ENCODE measurements around the gene ZNF697.
"Not testable (repeated sequence)": the region's sequence is repeated elsewhere in the genome, so short reads cannot be mapped to it uniquely, and the experiment has no call there.

The ZNF697 gene

GRCh38 chr1:119647734-119648619 lies at the start of gene ZNF697:
ZNF697 (minus strand) TSS chr1:119648266; CDS start chr1:119626100, 22,166 bp downstream.
- DNase-seq (ENCODE audit: low read depth), result peak; percentile 32

- DNase-seq (ENCODE audit: low read depth), result no peak
Measured at GRCh38 chr1:119697598-119697997, 49.5 kb upstream of the ZNF697 start.

- not testable (repeated sequence) for DNase-seq (ENCODE audit: low read depth)
Measured at GRCh38 chr1:119696863-119697262, 48.8 kb upstream of the ZNF697 start.

GRCh38 chr1:119689511-119689910 lies 41.4 kb upstream of the ZNF697 start:
- DNase-seq (ENCODE audit: low read depth), result no peak

- no peak for DNase-seq (ENCODE audit: low read depth)
Measured at GRCh38 chr1:119688810-119689209, 40.7 kb upstream of the ZNF697 start.

GRCh38 chr1:119687434-119688079 lies 39.5 kb upstream of the ZNF697 start:
- DNase-seq (ENCODE audit: low read depth), result no peak

- DNase-seq (ENCODE audit: low read depth), result no peak
Measured at GRCh38 chr1:119686661-119687060, 38.6 kb upstream of the ZNF697 start.

- DNase-seq (ENCODE audit: low read depth), result no peak
Measured at GRCh38 chr1:119683893-119684292, 35.8 kb upstream of the ZNF697 start.

- DNase-seq (ENCODE audit: low read depth), result no peak
Measured at GRCh38 chr1:119682141-119682540, 34.1 kb upstream of the ZNF697 start.

- no peak for DNase-seq (ENCODE audit: low read depth)
Measured at GRCh38 chr1:119681560-119681959, 33.5 kb upstream of the ZNF697 start.

GRCh38 chr1:119680723-119681122 lies 32.7 kb upstream of the ZNF697 start:
- no peak for DNase-seq (ENCODE audit: low read depth)

GRCh38 chr1:119680193-119680592 lies 32.1 kb upstream of the ZNF697 start:
- no peak for DNase-seq (ENCODE audit: low read depth)

- DNase-seq (ENCODE audit: low read depth), result no peak
Measured at GRCh38 chr1:119679223-119679622, 31.2 kb upstream of the ZNF697 start.

- no peak for DNase-seq (ENCODE audit: low read depth)
Measured at GRCh38 chr1:119676571-119677206, 28.6 kb upstream of the ZNF697 start.

GRCh38 chr1:119675349-119676345 lies 27.6 kb upstream of the ZNF697 start:
- DNase-seq (ENCODE audit: low read depth), result peak; percentile 59

- DNase-seq (ENCODE audit: low read depth), result no peak
Measured at GRCh38 chr1:119674835-119675289, 26.8 kb upstream of the ZNF697 start.

GRCh38 chr1:119674111-119674526 lies 26.1 kb upstream of the ZNF697 start:
- no peak for DNase-seq (ENCODE audit: low read depth)

- no peak for DNase-seq (ENCODE audit: low read depth)
Measured at GRCh38 chr1:119673171-119673940, 25.3 kb upstream of the ZNF697 start.

- DNase-seq (ENCODE audit: low read depth), result no peak
Measured at GRCh38 chr1:119670898-119671297, 22.8 kb upstream of the ZNF697 start.

GRCh38 chr1:119667173-119667572 lies 19.1 kb upstream of the ZNF697 start:
- DNase-seq (ENCODE audit: low read depth), result no peak

- no peak for DNase-seq (ENCODE audit: low read depth)
Measured at GRCh38 chr1:119664067-119664466, 16.0 kb upstream of the ZNF697 start.
